ENCODE data around the gene PRR5L.
A peak's percentile ranks its signal among the peaks of the same experiment; 100 is the strongest.

Gene PRR5L

GRCh38 chr11:36347384-36347906 lies 51.4 kb downstream of the PRR5L start:
- H3K4me1 ChIP-seq (ENCODE audit: control insufficient read depth, insufficient read depth, low read length): no peaks in the 10 kb centered on the region
- no peaks in the 10 kb centered on the region for H3K36me3 ChIP-seq (ENCODE audit: control insufficient read depth, insufficient read depth, low read length, severe bottlenecking)
- no peak overlapping the region for H3K4me3 ChIP-seq (ENCODE audit: low read length)
- no peak overlapping the region for H3K9ac ChIP-seq (ENCODE audit: low read length)
- no peak for DNase-seq (ENCODE audit: low read depth)
- H3K9me3 ChIP-seq (ENCODE audit: control insufficient read depth, low read length): no peaks in the 10 kb centered on the region
- peaks cover 13% of the 10 kb centered on the region for H3K27me3 ChIP-seq (replicated peaks; ENCODE audit: control insufficient read depth, insufficient read depth, low read length)

GRCh38 chr11:36349351-36350136 lies 53.5 kb downstream of the PRR5L start:
- Histone ChIP-seq H3K27me3 (replicated peaks; ENCODE audit: control insufficient read depth, insufficient read depth, low read length) (peaks cover 6% of the 10 kb centered on the region), H3K4me3 (ENCODE audit: low read length) (no peak overlapping the region), H3K36me3 (ENCODE audit: control insufficient read depth, insufficient read depth, low read length, severe bottlenecking) (no peaks in the 10 kb centered on the region), H3K4me1 (ENCODE audit: control insufficient read depth, insufficient read depth, low read length) (peaks cover 5% of the 10 kb centered on the region), H3K9me3 (ENCODE audit: control insufficient read depth, low read length) (no peaks in the 10 kb centered on the region), H3K9ac (ENCODE audit: low read length) (no peak overlapping the region)
- no peak for DNase-seq (ENCODE audit: low read depth)

- DNase-seq (ENCODE audit: low read depth): no peak
- Histone ChIP-seq H3K36me3 (ENCODE audit: control insufficient read depth, insufficient read depth, low read length, severe bottlenecking) (no peaks in the 10 kb centered on the region), H3K27me3 (replicated peaks; ENCODE audit: control insufficient read depth, insufficient read depth, low read length) (peaks cover 6% of the 10 kb centered on the region), H3K9ac (ENCODE audit: low read length) (no peak overlapping the region), H3K4me3 (ENCODE audit: low read length) (no peak overlapping the region), H3K9me3 (ENCODE audit: control insufficient read depth, low read length) (no peaks in the 10 kb centered on the region), H3K4me1 (ENCODE audit: control insufficient read depth, insufficient read depth, low read length) (peaks cover 11% of the 10 kb centered on the region)
Measured at GRCh38 chr11:36350137-36350513, 54.0 kb downstream of the PRR5L start.

- peaks cover 6% of the 10 kb centered on the region for H3K27me3 ChIP-seq (replicated peaks; ENCODE audit: control insufficient read depth, insufficient read depth, low read length)
- no peak overlapping the region for H3K4me3 ChIP-seq (ENCODE audit: low read length)
- no peaks in the 10 kb centered on the region for H3K9me3 ChIP-seq (ENCODE audit: control insufficient read depth, low read length)
- H3K36me3 ChIP-seq (ENCODE audit: control insufficient read depth, insufficient read depth, low read length, severe bottlenecking): no peaks in the 10 kb centered on the region
- H3K4me1 ChIP-seq (ENCODE audit: control insufficient read depth, insufficient read depth, low read length): peaks cover 24% of the 10 kb centered on the region
- no peak for DNase-seq (ENCODE audit: low read depth)
- no peak overlapping the region for H3K9ac ChIP-seq (ENCODE audit: low read length)
Measured at GRCh38 chr11:36352922-36353321, 56.8 kb downstream of the PRR5L start.

- H3K27me3 ChIP-seq (replicated peaks; ENCODE audit: control insufficient read depth, insufficient read depth, low read length): peaks cover 6% of the 10 kb centered on the region
- peak; percentile 84 for DNase-seq (ENCODE audit: low read depth)
- no peaks in the 10 kb centered on the region for H3K36me3 ChIP-seq (ENCODE audit: control insufficient read depth, insufficient read depth, low read length, severe bottlenecking)
- H3K4me1 ChIP-seq (ENCODE audit: control insufficient read depth, insufficient read depth, low read length): peaks cover 24% of the 10 kb centered on the region
- H3K4me3 ChIP-seq (ENCODE audit: low read length): peak overlapping the region; percentile 7
- no peaks in the 10 kb centered on the region for H3K9me3 ChIP-seq (ENCODE audit: control insufficient read depth, low read length)
- no peak overlapping the region for H3K9ac ChIP-seq (ENCODE audit: low read length)
Measured at GRCh38 chr11:36354221-36355003, 58.3 kb downstream of the PRR5L start.

- Histone ChIP-seq H3K9me3 (ENCODE audit: control insufficient read depth, low read length) (no peaks in the 10 kb centered on the region), H3K36me3 (ENCODE audit: control insufficient read depth, insufficient read depth, low read length, severe bottlenecking) (no peaks in the 10 kb centered on the region), H3K4me1 (ENCODE audit: control insufficient read depth, insufficient read depth, low read length) (peaks cover 30% of the 10 kb centered on the region), H3K4me3 (ENCODE audit: low read length) (no peak overlapping the region), H3K9ac (ENCODE audit: low read length) (no peak overlapping the region), H3K27me3 (replicated peaks; ENCODE audit: control insufficient read depth, insufficient read depth, low read length) (peaks cover 6% of the 10 kb centered on the region)
- peak; percentile 46 for DNase-seq (ENCODE audit: low read depth)
Measured at GRCh38 chr11:36356201-36356600, 60.1 kb downstream of the PRR5L start.

- Histone ChIP-seq H3K36me3 (ENCODE audit: control insufficient read depth, insufficient read depth, low read length, severe bottlenecking) (no peaks in the 10 kb centered on the region), H3K4me3 (ENCODE audit: low read length) (no peak overlapping the region), H3K27me3 (replicated peaks; ENCODE audit: control insufficient read depth, insufficient read depth, low read length) (peaks cover 4% of the 10 kb centered on the region), H3K9me3 (ENCODE audit: control insufficient read depth, low read length) (no peaks in the 10 kb centered on the region), H3K9ac (ENCODE audit: low read length) (no peak overlapping the region), H3K4me1 (ENCODE audit: control insufficient read depth, insufficient read depth, low read length) (peaks cover 36% of the 10 kb centered on the region)
- DNase-seq (ENCODE audit: low read depth): no peak
Measured at GRCh38 chr11:36357831-36358230, 61.7 kb downstream of the PRR5L start.

- H3K36me3 ChIP-seq (ENCODE audit: control insufficient read depth, insufficient read depth, low read length, severe bottlenecking): no peaks in the 10 kb centered on the region
- H3K9me3 ChIP-seq (ENCODE audit: control insufficient read depth, low read length): no peaks in the 10 kb centered on the region
- H3K27me3 ChIP-seq (replicated peaks; ENCODE audit: control insufficient read depth, insufficient read depth, low read length): no peaks in the 10 kb centered on the region
- DNase-seq (ENCODE audit: low read depth): no peak
- no peak overlapping the region for H3K9ac ChIP-seq (ENCODE audit: low read length)
- no peak overlapping the region for H3K4me3 ChIP-seq (ENCODE audit: low read length)
- peaks cover 36% of the 10 kb centered on the region for H3K4me1 ChIP-seq (ENCODE audit: control insufficient read depth, insufficient read depth, low read length)
Measured at GRCh38 chr11:36358436-36358835, 62.3 kb downstream of the PRR5L start.

GRCh38 chr11:36360318-36360717 lies 64.2 kb downstream of the PRR5L start:
- Histone ChIP-seq H3K27me3 (replicated peaks; ENCODE audit: control insufficient read depth, insufficient read depth, low read length) (no peaks in the 10 kb centered on the region), H3K4me3 (ENCODE audit: low read length) (no peak overlapping the region), H3K4me1 (ENCODE audit: control insufficient read depth, insufficient read depth, low read length) (peaks cover 23% of the 10 kb centered on the region), H3K36me3 (ENCODE audit: control insufficient read depth, insufficient read depth, low read length, severe bottlenecking) (no peaks in the 10 kb centered on the region), H3K9me3 (ENCODE audit: control insufficient read depth, low read length) (no peaks in the 10 kb centered on the region), H3K9ac (ENCODE audit: low read length) (no peak overlapping the region)
- no peak for DNase-seq (ENCODE audit: low read depth)

GRCh38 chr11:36360826-36361415 lies 64.8 kb downstream of the PRR5L start:
- peaks cover 20% of the 10 kb centered on the region for H3K4me1 ChIP-seq (ENCODE audit: control insufficient read depth, insufficient read depth, low read length)
- no peaks in the 10 kb centered on the region for H3K36me3 ChIP-seq (ENCODE audit: control insufficient read depth, insufficient read depth, low read length, severe bottlenecking)
- DNase-seq (ENCODE audit: low read depth): peak; percentile 60
- no peaks in the 10 kb centered on the region for H3K27me3 ChIP-seq (replicated peaks; ENCODE audit: control insufficient read depth, insufficient read depth, low read length)
- no peaks in the 10 kb centered on the region for H3K9me3 ChIP-seq (ENCODE audit: control insufficient read depth, low read length)
- no peak overlapping the region for H3K9ac ChIP-seq (ENCODE audit: low read length)
- peak overlapping the region; percentile 23 for H3K4me3 ChIP-seq (ENCODE audit: low read length)

GRCh38 chr11:36361472-36361871 lies 65.4 kb downstream of the PRR5L start:
- Histone ChIP-seq H3K36me3 (ENCODE audit: control insufficient read depth, insufficient read depth, low read length, severe bottlenecking) (no peaks in the 10 kb centered on the region), H3K9me3 (ENCODE audit: control insufficient read depth, low read length) (no peaks in the 10 kb centered on the region), H3K27me3 (replicated peaks; ENCODE audit: control insufficient read depth, insufficient read depth, low read length) (no peaks in the 10 kb centered on the region), H3K4me1 (ENCODE audit: control insufficient read depth, insufficient read depth, low read length) (peaks cover 16% of the 10 kb centered on the region), H3K9ac (ENCODE audit: low read length) (peak overlapping the region; percentile 24), H3K4me3 (ENCODE audit: low read length) (peak overlapping the region; percentile 62)
- DNase-seq (ENCODE audit: low read depth): no peak
